Lung (tissue), 12 donors: ENCODE data around the gene CNTNAP2. TPM values are rescaled to one million over a fixed set of nuclear protein-coding genes. Genes with fewer than 3 reads are reported as not detected.

ENCODE experiments used
- ATAC-seq: fragments of 200-7000 bp; cut with Tn5 transposase; one replicate; pipeline ENCODE4 v1.9.1; 2020; ENCODE audit warnings: moderate number of reproducible peaks; ENCODE audit not compliant: insufficient read depth, low FRiP score
- DNase-seq, 3 donors: peaks; one replicate each; pipeline ENCODE4 v3.0.0-alpha.2; 2013 to 2017
- H3K27ac ChIP-seq, 2 donors: one replicate each; pipeline ENCODE4 v1.5.1; 2013; ENCODE audit warnings: mild to moderate bottlenecking in 2 of 2, moderate library complexity in 2 of 2, control low read depth in 1 of 2, inconsistent platforms in 1 of 2, low read depth in 1 of 2, low read length in 1 of 2
- H3K27me3 ChIP-seq, 3 donors: one replicate each; pipeline ENCODE4 v1.5.1; 2013; ENCODE audit warnings: low read length in 2 of 3; ENCODE audit not compliant: control insufficient read depth in 3 of 3, insufficient read depth in 3 of 3
- H3K36me3 ChIP-seq, 4 donors: one replicate each; pipeline ENCODE4 v1.5.1; 2013; ENCODE audit warnings: low read length in 4 of 4, mild to moderate bottlenecking in 1 of 4, moderate library complexity in 1 of 4; ENCODE audit not compliant: control insufficient read depth in 4 of 4, insufficient read depth in 4 of 4
- H3K4me1 ChIP-seq, 5 donors: one replicate each; pipeline ENCODE4 v1.5.1; 2013; ENCODE audit warnings: low read length in 5 of 5, mild to moderate bottlenecking in 2 of 5, moderate library complexity in 1 of 5; ENCODE audit not compliant: control insufficient read depth in 5 of 5, insufficient read depth in 5 of 5
- H3K4me3 ChIP-seq: one replicate; pipeline ENCODE4 v1.5.1; 2013; ENCODE audit warnings: mild to moderate bottlenecking, control low read depth, moderate library complexity
- H3K9ac ChIP-seq, 2 donors: one replicate each; pipeline ENCODE4 v1.5.1; 2013; ENCODE audit warnings: low read length in 2 of 2, control low read depth in 1 of 2; ENCODE audit not compliant: insufficient read depth in 1 of 2
- H3K9me3 ChIP-seq, 4 donors: one replicate each; pipeline ENCODE4 v1.5.1; 2013; ENCODE audit warnings: low read length in 3 of 4, mild to moderate bottlenecking in 1 of 4, moderate library complexity in 1 of 4; ENCODE audit not compliant: control insufficient read depth in 4 of 4, insufficient read depth in 3 of 4
- CTCF ChIP-seq: IDR thresholded peaks from 2 replicates; pipeline ENCODE4 v1.5.1; 2012; ENCODE audit warnings: mild to moderate bottlenecking; ENCODE audit errors: control extremely low read depth, extremely low read depth
- WGBS, 2 donors: extraction: QIAGEN DNeasy Blood & Tissue Kit; methylation state at CpG; one replicate each; pipeline ENCODE4 v1.1.7; 2013; 5-methylcytosine and 5-hydroxymethylcytosine counted together
- polyA plus RNA-seq, 2 donors: library from polyadenylated mRNA; stranded (reverse); fragments of 200-250 nt; gene quantifications; one replicate each; pipeline ENCODE4 v1.2.1, GENCODE V29; 2013
- total RNA-seq, 2 donors: library from RNA; depleted of rRNA in 1 of 2; stranded (reverse); fragments of >200 nt in 1 of 2; gene quantifications; one replicate each; pipeline ENCODE4 v1.2.1, GENCODE V29; 2014 to 2021
- donor health status: control.
- donor health status: control.
- donor health status: Bipolar disorder and iron deficiency.
- donor health status: healthy.
- donor health status: DM: yes; HTN: yes; CAD: no.

Gene CNTNAP2
- total and polyA plus RNA-seq, 4 donors, result 0.18 to 45.3 (median 0.52) TPM

- Histone ChIP-seq H3K9ac (no peak overlapping the region), H3K27ac (no peak overlapping the region), H3K27me3 (no peaks in the 10 kb centered on the region), H3K9me3 (no peaks in the 10 kb centered on the region), H3K4me1 (peaks cover 0 to 14% (median 0%) of the 10 kb centered on the region in 5 donors), H3K4me3 (no peak overlapping the region), H3K36me3 (no peaks in the 10 kb centered on the region)
- DNase-seq (peak in 2 of 3 donors; percentile 63 to 75), ATAC-seq (no peak)
- 59 to 75% methylated on average over 2 of the region's 2 CpGs for WGBS, 2 donors
- no peak for TF ChIP-seq CTCF
Observed at GRCh38 chr7:147978201-147978600, 1861.6 kb downstream of the CNTNAP2 start.

GRCh38 chr7:147978651-147979050 lies 1862.0 kb downstream of the CNTNAP2 start:
- no peak for TF ChIP-seq CTCF
- Histone ChIP-seq H3K36me3 (no peaks in the 10 kb centered on the region), H3K9me3 (no peaks in the 10 kb centered on the region), H3K4me1 (peaks cover 0 to 14% (median 0%) of the 10 kb centered on the region in 5 donors), H3K4me3 (no peak overlapping the region), H3K27ac (no peak overlapping the region), H3K9ac (no peak overlapping the region), H3K27me3 (no peaks in the 10 kb centered on the region)
- DNase-seq (no peak), ATAC-seq (no peak)
- WGBS, 2 donors, result 72 to 86% methylated on average over 5 of the region's 5 CpGs

- peak in 2 of 3 donors; percentile 22 to 49 for DNase-seq
- Histone ChIP-seq H3K9ac (no peak overlapping the region), H3K4me3 (no peak overlapping the region), H3K27ac (no peak overlapping the region), H3K27me3 (no peaks in the 10 kb centered on the region), H3K4me1 (peaks cover 0 to 14% (median 0%) of the 10 kb centered on the region in 5 donors), H3K36me3 (no peaks in the 10 kb centered on the region), H3K9me3 (no peaks in the 10 kb centered on the region)
- 78 to 88% methylated on average over 4 of the region's 4 CpGs for WGBS, 2 donors
- no peak for ATAC-seq
- TF ChIP-seq CTCF, result no peak
Observed at GRCh38 chr7:147980826-147981813, 1864.5 kb downstream of the CNTNAP2 start.
